NCI-H2196 treated with DMSO at 0.1 percent for 48 hours (cell line): Measurements from ENCODE around the gene CACNG4.

ENCODE experiments used
- DNase-seq: peaks from one replicate; lab custom pipeline; 2025; ENCODE audit not compliant: unreplicated experiment; lab: John Stamatoyannopoulos, UW

CACNG4 gene

DNA sequence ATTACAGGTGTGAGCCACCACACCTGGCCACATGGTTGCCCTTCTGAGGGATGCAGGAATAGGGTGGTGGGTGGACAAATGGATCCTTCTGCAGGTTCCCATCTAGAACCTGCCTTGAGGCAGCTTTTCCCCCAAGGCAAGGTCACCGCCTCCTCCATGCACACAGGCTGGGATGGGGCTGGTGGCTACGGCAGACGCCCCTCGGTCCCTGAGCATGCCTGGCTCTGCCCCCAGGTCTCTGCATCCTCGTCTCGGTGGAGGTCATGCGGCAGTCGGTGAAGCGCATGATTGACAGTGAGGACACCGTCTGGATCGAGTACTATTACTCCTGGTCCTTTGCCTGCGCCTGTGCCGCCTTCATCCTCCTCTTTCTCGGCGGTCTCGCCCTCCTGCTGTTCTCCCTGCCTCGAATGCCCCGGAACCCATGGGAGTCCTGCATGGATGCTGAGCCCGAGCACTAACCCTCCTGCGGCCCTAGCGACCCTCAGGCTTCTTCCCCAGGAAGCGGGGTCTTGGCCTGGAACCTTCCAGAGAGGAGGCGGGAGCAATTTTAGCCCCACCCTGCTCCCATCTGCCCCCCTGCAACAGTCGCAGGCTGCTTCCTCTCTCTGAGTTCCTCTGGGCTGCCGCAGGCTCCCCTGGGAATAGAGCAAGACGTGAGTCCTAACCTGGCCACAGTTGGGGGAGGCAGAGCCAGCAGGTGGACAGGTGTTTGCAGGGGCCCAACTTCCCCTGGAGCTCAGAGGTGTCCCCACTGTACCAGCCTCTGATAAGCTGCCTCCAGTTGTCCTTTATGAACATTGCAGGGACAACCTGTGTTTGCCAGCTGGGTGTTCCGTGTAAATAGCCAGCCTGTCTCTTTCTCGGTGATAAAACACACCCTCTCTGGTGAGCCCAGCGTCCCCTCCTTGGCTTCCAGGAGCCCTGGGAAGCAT is 91.6 kb downstream of the CACNG4 start:
- DNase-seq = no peak

- no peak for DNase-seq
Measured at GRCh38 chr17:67056746-67057490, 92.4 kb downstream of the CACNG4 start.

DNA sequence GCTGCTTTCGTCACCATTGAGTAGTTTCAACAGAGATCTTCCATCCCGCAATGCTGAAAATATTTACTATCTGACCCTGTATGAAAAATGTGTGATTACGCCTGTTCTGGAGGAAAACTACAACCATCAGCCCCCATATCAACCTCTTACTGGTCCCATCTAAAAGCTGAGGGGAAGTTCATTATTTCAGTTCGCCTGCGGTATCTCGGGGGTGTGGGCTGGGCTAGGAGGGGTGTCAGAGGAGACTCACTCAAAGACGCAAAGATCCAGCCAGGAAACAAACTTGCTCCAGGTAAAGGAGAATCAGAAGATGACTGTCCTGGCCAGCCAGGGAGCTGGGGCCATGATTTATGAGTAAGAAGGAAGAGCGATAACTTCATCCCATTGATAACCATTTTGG is 93.5 kb downstream of the CACNG4 start:
- no peak for DNase-seq

DNA sequence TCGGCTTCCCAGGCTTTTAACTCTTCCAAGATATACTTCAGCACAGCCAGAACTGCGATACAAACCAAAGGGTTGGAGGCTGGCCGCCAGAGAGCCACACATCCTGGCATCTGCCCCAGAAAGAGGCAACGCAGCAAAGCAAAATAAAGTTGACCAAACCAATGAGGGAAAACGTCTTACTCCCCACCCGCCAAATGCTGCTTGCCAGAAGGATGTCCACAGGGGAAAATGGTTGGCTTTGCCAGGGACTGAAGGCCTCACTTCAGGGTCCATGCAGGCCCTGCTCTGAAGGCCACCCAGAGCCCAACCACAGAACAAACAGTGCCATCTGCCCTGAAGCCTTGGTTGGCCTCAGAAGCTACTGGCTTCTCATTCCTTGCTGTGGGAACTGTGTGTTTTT is 94.9 kb downstream of the CACNG4 start:
- DNase-seq = no peak

- no peak for DNase-seq
Measured at GRCh38 chr17:67063141-67063540, 98.6 kb downstream of the CACNG4 start.

- no peak for DNase-seq
Measured at GRCh38 chr17:67066717-67067116, 102.2 kb downstream of the CACNG4 start.

DNA sequence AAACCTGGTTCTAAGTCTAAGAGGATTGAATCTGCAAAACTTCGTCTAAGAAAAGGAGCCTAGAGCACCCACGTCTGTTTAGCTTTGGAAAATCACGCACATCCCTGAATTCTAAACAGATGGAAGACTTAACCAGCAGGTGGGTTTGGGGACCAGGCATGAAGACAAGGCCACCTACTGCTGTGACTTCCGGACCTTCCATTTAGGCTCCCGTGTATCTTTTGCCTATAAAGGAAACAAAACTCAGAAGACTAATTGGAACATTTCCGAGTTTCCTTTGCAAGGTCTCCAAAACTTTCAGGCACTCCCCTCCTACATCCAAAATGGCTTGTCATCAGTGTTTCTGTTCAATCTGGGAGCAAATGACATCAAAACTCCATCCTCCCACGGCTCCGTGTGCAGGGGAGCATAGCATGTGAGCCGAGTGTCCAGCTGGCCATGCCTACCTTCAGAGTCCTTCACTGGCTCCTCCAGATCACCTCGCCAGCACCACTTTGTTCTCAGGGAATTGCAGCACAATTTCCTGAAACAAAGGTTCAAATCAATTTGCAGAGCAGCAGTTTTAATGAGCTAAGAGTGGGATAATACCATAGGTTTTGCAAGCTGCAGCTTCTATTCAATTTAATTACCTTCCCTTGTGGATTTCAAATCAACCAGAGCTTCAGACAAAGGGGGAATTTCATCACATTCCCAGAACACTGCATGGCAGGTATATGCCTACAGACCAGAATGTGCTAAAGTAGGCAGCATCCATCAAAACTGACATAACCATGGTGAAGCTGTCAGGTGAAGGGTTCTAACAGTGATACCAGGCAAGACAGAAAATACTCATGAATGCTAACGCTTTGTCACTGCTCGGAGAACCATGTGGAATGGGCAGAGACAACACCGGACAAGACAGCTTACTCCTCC is 103.3 kb downstream of the CACNG4 start:
- no peak for DNase-seq

- DNase-seq = peak; percentile 15
Measured at GRCh38 chr17:67068999-67069398, 104.5 kb downstream of the CACNG4 start.

GRCh38 chr17:67069603-67070136 is 105.2 kb downstream of the CACNG4 start:
- DNase-seq = no peak

- DNase-seq = no peak
Measured at GRCh38 chr17:67071595-67071994, 107.1 kb downstream of the CACNG4 start.

DNA sequence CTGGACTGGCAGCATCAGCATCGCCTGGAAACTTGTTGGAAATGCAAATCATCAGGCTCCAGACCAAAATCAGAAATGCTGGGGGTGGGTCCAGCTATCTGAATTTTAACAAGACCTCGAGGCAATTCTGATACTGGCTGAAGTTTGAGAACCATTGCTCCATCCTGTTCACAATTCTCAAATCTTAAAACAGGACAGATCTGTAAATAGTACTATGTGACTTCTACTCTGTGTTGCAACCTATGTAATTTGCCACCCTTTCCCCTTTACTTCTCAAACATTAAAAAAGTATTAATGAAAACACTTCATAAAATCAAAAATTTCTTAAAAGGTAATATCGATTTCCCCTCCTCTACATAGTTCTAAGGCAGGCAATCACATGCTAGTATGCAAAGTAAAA is 108.4 kb downstream of the CACNG4 start:
- no peak for DNase-seq

GRCh38 chr17:67074781-67075180 is 110.3 kb downstream of the CACNG4 start:
- no peak for DNase-seq

- DNase-seq = no peak
Measured at GRCh38 chr17:67076290-67076689, 111.8 kb downstream of the CACNG4 start.

DNA sequence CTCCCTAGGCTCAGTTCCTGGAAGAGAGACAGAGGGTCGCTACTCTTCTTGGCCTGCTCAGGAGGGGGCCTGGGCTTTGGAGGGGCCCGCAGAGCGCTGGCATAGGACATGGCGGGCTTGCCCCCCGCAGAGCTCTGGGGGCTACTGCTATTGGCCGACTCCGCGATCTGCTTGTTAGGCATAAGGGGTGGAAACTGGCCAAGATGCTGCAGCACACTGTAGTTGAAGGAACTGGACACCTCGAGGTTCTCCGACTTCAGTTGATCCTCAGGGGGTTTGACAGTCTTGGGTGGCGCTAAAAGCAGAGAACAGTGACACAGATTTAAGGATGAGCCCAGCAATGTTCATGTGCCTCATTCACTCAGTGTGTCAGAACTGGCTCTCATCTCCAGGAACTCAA is 113.8 kb downstream of the CACNG4 start:
- no peak for DNase-seq

GRCh38 chr17:67079491-67079890 is 115.0 kb downstream of the CACNG4 start:
- no peak for DNase-seq

DNA sequence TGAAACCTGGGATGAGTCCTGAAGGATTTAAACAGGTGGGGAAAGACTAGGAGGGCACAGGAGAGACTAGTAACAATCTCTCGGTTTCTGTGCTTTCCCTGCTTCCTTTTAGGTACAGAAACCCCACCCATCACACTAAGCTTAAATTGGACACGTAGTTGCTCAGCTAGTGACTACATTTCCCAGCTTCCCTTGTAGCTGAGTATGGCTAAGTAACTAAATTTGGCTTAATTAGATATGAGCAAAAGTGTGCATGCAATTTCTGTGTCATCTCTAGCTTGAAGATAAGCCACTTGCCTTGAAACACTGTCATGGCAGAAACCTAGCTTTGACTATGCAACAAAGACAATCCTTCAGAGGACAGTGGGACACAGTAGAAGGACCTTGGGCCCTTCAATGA is 116.3 kb downstream of the CACNG4 start:
- no peak for DNase-seq

- no peak for DNase-seq
Measured at GRCh38 chr17:67082107-67082506, 117.6 kb downstream of the CACNG4 start.
